ENCODE measurements around the gene WNT7B.

DNA sequence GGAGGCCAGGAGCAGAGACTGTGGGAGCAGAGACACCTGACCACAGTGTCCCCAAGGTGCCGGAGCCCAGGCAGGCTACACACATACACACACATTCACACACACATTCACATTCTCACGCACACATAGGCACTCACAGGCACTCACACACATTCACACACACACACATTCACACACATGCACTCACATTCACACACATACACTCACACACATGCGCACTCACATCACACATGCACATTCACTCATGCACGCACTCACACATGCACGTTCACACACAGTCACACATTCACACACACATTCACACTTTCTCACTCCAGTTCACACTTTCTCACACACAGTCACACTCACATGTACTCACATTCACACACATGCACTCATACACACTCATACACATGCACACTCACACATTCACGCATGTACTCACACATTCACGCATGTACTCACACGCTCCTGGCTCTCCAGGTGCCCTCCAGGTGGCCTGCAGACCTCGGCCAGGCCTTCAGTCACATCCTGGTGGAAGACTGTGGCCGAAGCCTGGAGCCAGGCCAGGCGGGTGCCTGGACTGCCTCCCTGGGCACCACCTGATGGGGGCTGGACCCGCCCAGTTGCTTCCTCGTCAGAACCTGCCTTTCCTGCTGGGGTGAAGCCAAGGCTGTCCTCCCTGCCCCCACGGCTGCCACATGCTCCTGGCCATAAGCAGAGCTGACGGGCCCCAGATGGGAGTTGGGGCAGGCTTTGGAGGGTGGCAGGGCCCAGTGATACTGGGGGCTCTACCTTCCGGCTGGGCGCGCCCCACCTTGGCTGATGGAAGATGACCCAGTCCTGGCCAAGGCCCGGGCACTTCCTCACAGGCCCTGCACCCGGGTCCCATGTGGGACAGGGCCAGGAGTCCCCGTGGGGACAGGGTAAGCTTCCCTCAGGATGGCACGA lies 89.5 kb downstream of the WNT7B start:
- TF ChIP-seq POLR2AphosphoS5 (IDR thresholded peaks at IDR 0.05) = no peak
- TF ChIP-seq, protein P1, sequence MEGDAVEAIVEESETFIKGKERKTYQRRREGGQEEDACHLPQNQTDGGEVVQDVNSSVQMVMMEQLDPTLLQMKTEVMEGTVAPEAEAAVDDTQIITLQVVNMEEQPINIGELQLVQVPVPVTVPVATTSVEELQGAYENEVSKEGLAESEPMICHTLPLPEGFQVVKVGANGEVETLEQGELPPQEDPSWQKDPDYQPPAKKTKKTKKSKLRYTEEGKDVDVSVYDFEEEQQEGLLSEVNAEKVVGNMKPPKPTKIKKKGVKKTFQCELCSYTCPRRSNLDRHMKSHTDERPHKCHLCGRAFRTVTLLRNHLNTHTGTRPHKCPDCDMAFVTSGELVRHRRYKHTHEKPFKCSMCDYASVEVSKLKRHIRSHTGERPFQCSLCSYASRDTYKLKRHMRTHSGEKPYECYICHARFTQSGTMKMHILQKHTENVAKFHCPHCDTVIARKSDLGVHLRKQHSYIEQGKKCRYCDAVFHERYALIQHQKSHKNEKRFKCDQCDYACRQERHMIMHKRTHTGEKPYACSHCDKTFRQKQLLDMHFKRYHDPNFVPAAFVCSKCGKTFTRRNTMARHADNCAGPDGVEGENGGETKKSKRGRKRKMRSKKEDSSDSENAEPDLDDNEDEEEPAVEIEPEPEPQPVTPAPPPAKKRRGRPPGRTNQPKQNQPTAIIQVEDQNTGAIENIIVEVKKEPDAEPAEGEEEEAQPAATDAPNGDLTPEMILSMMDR (IDR thresholded peaks at IDR 0.05) = no peak
- no peak for TF ChIP-seq EP300 (IDR thresholded peaks at IDR 0.05)

Data from suprapubic skin (tissue), 4 donors.